GM08714 (cell line): Measurements from ENCODE around the gene DPEP3.

Source experiments
- H3K4me3 ChIP-seq: fragments of 200-500 bp; sonication (Bioruptor generic); 2 replicates; pipeline ENCODE4 v1.5.1; 2014; ENCODE audit warnings: mild to moderate bottlenecking, low read length, inconsistent platforms
- ZNF274 ChIP-seq: IDR thresholded peaks from 2 replicates; pipeline ENCODE4 v1.6.1; 2012; ENCODE audit warnings: mild to moderate bottlenecking, low read depth, low read length

Gene DPEP3

DNA sequence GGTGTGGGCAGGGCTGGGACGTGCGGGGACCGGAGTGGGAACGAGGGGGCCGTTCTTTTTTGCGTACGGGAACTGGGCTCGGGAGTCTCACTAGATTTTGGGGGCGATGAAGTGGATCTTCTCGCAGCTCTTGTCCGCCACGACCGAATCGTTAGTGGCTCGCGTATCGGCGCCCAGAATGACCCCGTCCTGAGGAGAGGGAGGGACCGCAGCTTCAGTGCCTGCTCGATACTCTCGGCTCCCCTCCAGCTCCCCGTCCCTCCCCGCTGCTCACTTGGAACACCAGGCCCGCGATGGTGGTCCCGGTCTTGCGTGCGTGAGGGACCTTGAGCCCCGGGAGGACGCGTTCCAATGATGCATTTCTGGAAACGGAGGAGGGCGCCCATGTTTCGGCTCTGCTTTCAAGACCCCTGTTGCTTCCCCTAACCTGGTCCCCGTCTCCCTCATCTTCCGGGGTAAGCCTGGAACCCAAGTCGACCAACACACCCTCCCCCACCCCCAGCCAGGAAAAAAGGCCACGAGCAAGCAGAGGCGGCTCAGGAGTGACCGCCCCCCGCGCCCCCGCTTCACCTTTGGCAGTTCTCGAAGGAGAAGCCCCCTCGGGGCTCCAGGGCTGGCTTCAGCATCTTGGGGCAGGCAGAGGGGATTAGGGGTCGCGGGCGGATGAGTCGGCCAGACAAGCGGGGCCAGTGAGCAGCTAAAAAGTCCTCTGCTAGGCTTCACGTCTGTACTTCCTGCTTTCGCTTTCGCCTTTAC lies 44.0 kb downstream of the DPEP3 start, which contains the start of gene PSMB10:
TSS of gene PSMB10 (minus strand) at position 727 of the 756 bp plus-strand sequence. CDS start at position 626, 101 bp downstream.
- peak within 1 kb of the TSS; percentile 81 for H3K4me3 ChIP-seq
- no peak for TF ChIP-seq ZNF274

DNA sequence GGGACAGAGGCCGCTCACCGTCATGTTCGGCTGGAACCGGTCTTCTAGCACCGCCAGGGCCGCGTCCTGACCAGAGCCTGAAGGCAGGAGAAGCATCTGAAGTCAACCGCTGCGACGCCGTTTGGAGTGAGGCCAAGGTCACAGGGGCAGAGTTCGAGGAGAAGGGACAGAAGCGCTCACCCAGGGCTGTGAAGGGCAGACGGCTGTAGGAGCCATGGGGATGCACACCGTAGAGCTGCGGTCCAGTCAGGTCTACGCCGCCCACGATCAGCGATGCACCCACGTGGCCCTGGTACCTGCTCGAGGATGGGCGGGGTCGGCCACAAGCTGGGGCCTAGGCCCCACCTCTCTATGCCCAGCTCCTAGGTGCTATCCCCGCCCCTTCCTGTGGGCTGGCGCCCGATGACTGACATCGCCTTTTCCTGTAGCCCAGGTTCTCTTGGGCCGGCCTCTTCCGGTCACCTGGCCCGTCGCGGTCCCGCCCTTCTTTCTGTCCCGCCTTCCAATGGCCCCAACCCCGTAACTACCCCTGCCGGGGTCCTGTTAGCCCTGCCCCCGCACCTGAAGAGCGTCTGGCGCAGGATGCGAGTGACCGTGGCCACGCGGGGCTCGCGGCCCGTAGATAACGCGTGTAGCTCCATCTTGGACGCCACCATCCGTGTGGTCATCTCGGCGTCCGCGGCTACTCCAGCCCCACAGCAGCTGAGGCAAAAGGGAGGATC lies 44.7 kb downstream of the DPEP3 start:
- TF ChIP-seq ZNF274 = no peak
- H3K4me3 ChIP-seq = peak overlapping the region; percentile 81

DNA sequence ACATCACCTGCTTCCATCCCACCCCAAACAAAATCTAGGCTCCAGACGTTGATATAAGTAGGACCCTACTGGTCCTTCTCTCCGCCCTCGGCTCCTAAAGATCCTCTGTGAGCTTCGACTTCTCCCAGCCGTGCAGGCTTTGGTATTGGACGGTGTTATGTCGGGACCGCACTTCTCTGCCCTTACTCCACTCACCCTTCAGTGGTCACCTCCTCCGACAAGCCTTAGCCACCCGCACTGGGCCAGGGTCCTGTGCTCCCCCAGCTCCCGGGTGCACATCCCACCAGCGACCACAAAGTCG lies 45.2 kb downstream of the DPEP3 start:
- H3K4me3 ChIP-seq = peak overlapping the region; percentile 45; the same call in 1 of the 2 replicates

DNA sequence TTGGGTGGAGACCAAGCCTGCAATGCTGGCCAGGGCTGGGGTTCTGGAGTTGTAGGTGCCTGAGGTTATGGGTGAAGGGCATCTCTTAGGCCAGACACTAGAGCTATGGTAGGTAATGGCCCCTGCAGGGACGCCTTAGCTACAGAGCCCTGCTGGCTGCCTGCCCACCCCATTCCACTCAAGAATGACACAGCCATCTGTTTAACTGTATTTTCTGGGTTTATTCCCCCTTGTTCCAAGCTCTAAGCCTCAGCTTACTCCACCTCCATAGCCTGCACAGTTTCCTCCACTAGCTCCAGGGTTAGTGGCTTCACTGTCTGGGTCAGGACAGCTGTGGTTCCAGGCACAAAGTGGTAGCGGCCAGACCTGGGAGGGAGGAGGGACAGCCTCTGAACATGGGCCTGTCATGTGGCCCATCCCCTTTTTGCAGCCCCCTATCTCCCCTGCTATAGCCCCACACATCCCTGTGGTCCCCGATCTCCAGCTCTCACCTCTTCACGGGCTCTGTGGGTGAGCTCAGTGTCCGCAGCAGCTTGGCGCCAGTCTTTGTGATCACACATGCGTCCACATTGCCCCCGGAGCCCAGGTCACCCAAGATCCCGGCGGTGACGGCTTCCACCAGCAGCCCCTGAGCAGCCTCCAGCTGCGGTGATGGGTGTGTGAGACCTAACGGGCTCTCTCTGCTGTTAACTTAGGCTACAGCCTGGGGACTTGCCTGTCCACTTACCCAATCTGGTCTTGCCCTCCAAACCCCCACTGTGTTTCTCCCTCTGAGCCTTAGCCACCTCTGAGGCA lies 45.8 kb downstream of the DPEP3 start:
- H3K4me3 ChIP-seq = no peak overlapping the region
- no peak for TF ChIP-seq ZNF274

More for the DNA sequence above, 45.2 kb downstream of the DPEP3 start:
- no peak for TF ChIP-seq ZNF274

DNA sequence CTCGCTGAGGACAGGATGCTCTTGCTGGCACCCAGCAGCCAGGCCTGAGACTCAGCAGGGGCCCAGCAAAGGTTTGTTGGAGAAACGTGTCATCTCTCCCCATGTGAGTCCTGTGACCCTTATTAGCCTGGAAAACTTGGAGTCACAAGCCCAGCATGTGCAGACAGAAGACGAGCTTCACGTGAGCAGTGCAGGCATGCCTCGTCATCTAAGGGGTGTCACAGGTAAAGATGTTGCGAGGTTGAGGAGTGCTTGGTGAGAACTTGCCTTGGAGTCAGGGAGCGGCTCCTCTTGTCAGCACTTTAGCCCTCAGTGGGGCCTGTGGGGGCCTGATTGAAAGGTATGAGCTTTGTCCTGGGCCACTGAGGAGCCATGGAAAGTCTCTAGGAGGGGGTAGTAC lies 46.5 kb downstream of the DPEP3 start:
- H3K4me3 ChIP-seq = no peak overlapping the region
- no peak for TF ChIP-seq ZNF274

DNA sequence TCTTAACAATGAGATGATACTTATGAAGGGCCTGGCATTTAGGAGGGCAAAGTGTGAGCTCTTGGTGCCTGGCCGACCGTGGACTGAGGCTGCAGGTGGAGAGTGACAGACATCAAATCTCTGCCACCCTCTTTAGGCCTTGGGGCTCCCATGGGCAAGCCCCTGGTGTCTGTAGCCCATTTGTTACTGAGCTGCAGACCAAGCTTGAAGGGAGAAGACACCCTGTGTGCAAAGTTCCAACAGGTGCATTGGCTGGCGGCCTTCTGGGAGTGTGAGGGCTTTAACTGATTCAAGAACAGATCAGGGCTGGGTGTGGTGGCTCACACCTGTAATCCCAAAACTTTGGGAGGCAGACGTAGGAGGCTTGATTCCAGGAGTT lies 47.8 kb downstream of the DPEP3 start:
- H3K4me3 ChIP-seq = no peak overlapping the region
- TF ChIP-seq ZNF274 = no peak

DNA sequence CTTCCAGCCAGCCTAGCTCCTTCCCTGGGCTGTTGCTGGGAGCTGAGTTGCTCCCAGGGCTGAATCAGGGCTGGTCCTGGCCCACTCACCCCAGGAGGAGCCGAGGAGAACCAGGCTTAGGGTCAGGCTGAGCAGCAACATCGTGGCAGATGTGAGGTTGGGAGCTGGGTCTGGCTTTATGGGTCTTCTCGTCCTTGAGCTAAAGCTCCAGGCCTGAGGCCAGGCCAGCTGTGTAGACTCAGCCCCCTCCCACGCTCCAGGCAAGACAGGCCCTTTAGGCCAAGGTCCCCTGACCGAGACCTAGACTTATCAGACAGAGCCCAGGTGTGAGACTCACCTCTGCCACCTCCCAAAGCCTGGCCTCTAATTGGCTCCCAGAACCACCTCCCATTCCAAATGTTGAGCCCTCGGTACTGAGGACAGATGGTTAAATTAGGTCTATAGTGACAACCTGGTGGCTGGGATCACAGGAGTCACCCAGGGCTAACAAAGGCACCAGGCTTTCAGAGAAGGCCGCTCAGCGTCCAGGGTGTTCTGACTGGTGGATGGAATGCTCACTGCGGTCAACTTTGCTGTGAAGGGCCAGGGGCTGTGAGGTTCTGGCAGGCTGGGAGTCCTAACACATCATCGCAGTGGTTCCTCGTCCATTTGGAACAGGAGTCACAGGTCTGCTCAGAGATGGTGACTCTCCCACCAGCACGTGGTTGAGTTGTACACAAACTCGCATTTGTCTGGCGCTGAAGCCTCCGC lies 48.4 kb downstream of the DPEP3 start, which contains the start of gene CTRL:
TSS of gene CTRL (minus strand) at position 151 of the 750 bp plus-strand sequence. CDS start at position 141, 10 bp downstream.
- TF ChIP-seq ZNF274 = no peak
- H3K4me3 ChIP-seq = no peak within 1 kb of the TSS

DNA sequence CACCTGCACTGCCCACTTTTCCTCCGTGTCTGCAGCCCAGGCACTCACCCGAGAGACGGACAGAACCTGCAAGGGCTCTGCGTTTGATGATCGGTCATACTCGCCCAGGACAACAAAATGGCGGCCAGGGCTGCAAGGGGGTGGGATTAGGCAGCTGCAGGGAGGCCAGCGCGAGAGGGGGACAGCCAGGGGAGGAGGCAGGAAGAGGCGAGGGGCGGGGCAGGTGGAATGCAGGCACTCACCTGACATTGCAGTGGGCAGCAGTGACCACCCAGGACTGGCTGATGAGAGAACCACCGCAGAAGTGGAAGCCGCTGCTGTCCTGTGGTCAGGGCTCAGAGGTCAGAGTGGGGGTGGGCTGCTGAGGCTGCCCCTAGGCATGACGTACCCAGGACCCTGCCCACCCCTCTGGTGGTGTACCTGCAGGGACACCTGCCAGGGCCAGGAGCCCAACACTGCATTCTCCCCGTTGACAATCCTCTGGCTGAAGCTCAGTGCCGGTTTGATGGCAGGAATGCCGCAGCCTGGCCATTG lies 49.6 kb downstream of the DPEP3 start:
- TF ChIP-seq ZNF274 = no peak
- H3K4me3 ChIP-seq = no peak overlapping the region

DNA sequence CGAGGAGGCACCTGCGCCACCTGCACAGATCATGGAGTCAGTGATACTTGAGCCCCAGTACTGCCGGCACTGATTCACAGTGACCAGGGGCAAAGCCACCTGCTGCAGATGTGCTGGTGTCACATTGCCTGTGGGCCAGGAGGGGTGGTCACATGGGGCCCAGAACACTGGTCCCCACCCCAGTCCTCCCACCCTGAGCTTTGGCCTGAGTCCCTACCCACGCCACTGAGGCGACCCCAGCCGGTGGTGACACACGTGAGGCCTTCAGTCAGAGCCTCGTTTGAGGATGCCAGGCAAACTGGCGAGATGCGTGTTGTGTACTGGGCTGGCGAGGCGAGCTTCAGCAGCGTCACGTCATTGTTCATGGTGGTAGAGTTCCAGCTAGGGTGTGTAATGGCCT lies 50.1 kb downstream of the DPEP3 start:
- no peak for TF ChIP-seq ZNF274
- H3K4me3 ChIP-seq = no peak overlapping the region

DNA sequence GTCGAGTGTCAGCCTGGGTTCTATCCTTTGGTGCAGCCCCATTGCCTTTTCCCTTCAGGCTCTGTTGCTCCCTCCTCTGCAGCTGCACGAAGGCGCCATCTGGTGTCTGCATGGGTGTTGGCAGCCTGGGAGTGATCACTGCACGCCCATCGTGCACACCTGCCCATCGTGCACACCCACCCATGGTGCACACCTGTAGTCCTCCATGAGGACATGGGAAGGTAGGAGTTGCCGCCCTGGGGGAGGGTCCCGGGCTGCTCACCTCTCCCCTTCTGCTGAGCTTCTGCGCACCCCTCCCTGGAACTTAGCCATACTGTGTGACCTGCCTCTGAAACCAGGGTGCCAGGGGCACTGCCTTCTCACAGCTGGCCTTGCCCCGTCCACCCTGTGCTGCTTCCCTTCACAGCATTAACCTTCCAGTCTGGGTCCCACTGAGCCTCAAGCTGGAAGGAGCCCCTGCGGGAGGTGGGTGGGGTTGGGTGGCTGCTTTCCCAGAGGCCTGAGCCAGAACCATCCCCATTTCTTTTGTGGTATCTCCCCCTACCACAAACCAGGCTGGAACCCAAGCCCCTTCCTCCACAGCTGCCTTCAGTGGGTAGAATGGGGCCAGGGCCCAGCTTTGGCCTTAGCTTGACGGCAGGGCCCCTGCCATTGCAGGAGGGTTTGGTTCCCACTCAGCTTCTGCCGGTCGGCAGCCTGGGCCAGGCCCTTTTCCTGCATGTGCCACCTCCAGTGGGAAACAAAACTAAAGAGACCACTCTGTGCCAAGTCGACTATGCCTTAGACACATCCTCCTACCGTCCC lies 51.5 kb downstream of the DPEP3 start:
- no peak for TF ChIP-seq ZNF274
- H3K4me3 ChIP-seq = no peak overlapping the region

DNA sequence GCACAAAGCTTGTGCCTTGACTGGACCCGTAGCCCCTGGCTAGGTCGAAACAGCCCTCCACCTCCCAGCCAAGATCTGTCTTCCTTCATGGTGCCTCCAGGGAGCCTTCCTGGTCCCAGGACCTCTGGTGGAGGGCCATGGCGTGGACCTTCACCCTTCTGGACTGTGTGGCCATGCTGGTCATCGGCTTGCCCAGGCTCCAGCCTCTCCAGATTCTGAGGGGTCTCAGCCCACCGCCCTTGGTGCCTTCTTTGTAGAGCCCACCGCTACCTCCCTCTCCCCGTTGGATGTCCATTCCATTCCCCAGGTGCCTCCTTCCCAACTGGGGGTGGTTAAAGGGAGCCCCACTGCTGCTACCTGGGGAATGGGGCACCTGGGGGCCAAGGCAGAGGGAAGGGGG lies 52.2 kb downstream of the DPEP3 start:
- TF ChIP-seq ZNF274 = no peak
- H3K4me3 ChIP-seq = no peak overlapping the region

DNA sequence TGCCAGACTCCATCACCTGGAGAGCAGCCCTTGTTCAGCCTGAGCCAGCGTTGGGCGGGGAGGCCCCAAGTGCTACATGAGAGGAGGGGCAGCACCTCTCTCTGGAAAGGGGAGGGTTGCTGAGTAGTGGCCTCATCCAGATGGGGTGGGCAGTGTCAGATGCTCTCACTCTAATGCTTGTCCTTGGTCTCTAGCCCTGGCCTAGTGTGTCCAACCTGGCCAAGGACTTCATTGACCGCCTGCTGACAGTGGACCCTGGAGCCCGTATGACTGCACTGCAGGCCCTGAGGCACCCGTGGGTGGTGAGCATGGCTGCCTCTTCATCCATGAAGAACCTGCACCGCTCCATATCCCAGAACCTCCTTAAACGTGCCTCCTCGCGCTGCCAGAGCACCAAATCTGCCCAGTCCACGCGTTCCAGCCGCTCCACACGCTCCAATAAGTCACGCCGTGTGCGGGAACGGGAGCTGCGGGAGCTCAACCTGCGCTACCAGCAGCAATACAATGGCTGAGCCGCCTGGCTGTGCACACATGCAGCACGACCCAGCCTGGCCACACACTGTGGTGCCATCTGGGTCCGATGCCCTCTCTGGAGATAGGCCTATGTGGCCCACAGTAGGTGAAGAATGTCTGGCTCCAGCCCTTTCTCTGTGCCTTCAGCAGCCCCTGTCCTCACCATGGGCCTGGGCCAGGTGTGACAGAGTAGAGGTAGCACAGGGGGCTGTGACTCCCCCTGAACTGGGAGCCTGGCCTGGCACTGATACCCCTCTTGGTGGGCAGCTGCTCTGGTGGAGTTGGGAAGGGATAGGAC lies 53.0 kb downstream of the DPEP3 start:
- no peak for TF ChIP-seq ZNF274
- no peak overlapping the region for H3K4me3 ChIP-seq
